Karpas-422 (cell line): Measurements from ENCODE around the gene SLC7A9. TPM values are rescaled to one million over a fixed set of nuclear protein-coding genes. Genes with fewer than 3 reads are reported as not detected.

Experiments
- DNase-seq: peaks from one replicate; pipeline ENCODE4 v3.0.0-alpha.2; 2015
- H2AFZ ChIP-seq: fragments of 200-600 bp; sonication (generic); 2 replicates; pipeline ENCODE4 v1.6.1; 2014; ENCODE audit warnings: antibody characterized with exemption, low read length, mixed read lengths
- H3K27ac ChIP-seq: fragments of 200-600 bp; sonication (generic); 2 replicates; pipeline ENCODE4 v1.5.1; 2014; ENCODE audit warnings: mild to moderate bottlenecking, low read length, moderate library complexity
- H3K27me3 ChIP-seq: fragments of 200-600 bp; sonication (generic); 2 replicates; pipeline ENCODE4 v1.6.1; 2014; ENCODE audit warnings: low read length, mixed read lengths
- H3K36me3 ChIP-seq: fragments of 200-600 bp; sonication (generic); 2 replicates; pipeline ENCODE4 v1.6.1; 2014; ENCODE audit warnings: low read length, mixed read lengths; ENCODE audit not compliant: insufficient read depth
- H3K4me1 ChIP-seq: fragments of 200-600 bp; sonication (generic); 2 replicates; pipeline ENCODE4 v1.6.1; 2014; ENCODE audit warnings: mild to moderate bottlenecking, low read length, mixed read lengths
- H3K4me2 ChIP-seq: fragments of 200-600 bp; sonication (generic); 2 replicates; pipeline ENCODE4 v1.6.1; 2014; ENCODE audit warnings: low read length, low read depth, mild to moderate bottlenecking; ENCODE audit not compliant: poor library complexity, severe bottlenecking
- H3K4me3 ChIP-seq: fragments of 200-600 bp; sonication (generic); 2 replicates; pipeline ENCODE4 v1.5.1; 2014; ENCODE audit warnings: mild to moderate bottlenecking, antibody characterized with exemption, low read length, mixed read lengths
- H3K79me2 ChIP-seq: fragments of 200-600 bp; sonication (generic); 2 replicates; pipeline ENCODE4 v1.6.1; 2014; ENCODE audit warnings: mild to moderate bottlenecking, low read length, mixed read lengths
- H3K9ac ChIP-seq: fragments of 200-600 bp; sonication (generic); 2 replicates; pipeline ENCODE4 v1.6.0; 2014; ENCODE audit warnings: low read length
- H3K9me2 ChIP-seq: fragments of 200-600 bp; sonication (generic), shearing (Covaris generic); replicated peaks from 2 replicates; pipeline ENCODE4 v1.6.0; 2014; ENCODE audit warnings: mild to moderate bottlenecking, low read length, moderate library complexity; ENCODE audit not compliant: insufficient read depth
- H3K9me3 ChIP-seq: fragments of 300-700, 200-600 bp; sonication (generic); 2 replicates; pipeline ENCODE4 v1.6.1; 2014; ENCODE audit warnings: low read length, mixed read lengths
- H4K20me1 ChIP-seq: fragments of 200-600 bp; sonication (generic); 2 replicates; pipeline ENCODE4 v1.6.1; 2014; ENCODE audit warnings: mild to moderate bottlenecking, antibody characterized with exemption, low read length, low read depth; ENCODE audit not compliant: insufficient read depth
- total RNA-seq: library from RNA; depleted of rRNA; stranded (reverse); fragments of >200 nt; shearing (Covaris generic); gene quantifications from 2 replicates; pipeline ENCODE4 v1.2.3, GENCODE V29; 2014; ENCODE audit warnings: low replicate concordance; rRNA removed

SLC7A9 gene
- total RNA-seq, result not detected in 2 replicates

- Histone ChIP-seq H3K4me3 (no peak within 1 kb of the TSS), H3K9ac (no peak within 1 kb of the TSS), H3K4me2 (no peak within 1 kb of the TSS), H3K9me3 (no peaks in the 10 kb centered on the region), H4K20me1 (no peaks in the 10 kb centered on the region), H3K36me3 (no peaks in the 10 kb centered on the region), H3K27ac (no peak within 1 kb of the TSS), H3K27me3 (no peaks in the 10 kb centered on the region), H3K79me2 (no peaks in the 10 kb centered on the region), H3K4me1 (peaks cover 4% of the 10 kb centered on the region), H2AFZ (no peak within 1 kb of the TSS), H3K9me2 (no peaks in the 10 kb centered on the region)
- DNase-seq, result no peak
Observed at GRCh38 chr19:32869369-32869965, at the start of gene SLC7A9. Gene SLC7A9, minus strand, starts transcription at chr19:32869767. Its CDS starts 1,233 bp downstream, at chr19:32868534.

DNA sequence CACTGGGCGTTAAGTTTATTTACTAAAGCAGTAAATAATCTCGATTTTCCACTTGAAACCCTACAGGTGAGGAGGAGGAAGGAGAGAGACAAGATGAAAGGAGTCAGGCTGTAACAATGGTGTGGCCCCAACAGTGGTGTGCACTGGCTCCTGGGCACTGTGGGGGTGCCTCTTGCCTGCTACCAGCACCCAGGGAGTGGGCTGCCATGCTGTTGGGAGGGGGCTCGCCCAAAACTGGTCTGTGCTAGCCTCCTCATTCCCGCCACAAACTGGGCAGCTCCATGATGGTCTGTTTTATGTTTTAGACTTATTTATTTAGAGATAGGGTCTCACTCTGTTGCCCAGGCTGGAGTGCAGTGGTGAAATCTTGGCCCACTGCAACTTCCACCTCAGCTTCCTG lies 49.8 kb upstream of the SLC7A9 start:
- Histone ChIP-seq H3K4me1 (no peaks in the 10 kb centered on the region), H3K27me3 (no peaks in the 10 kb centered on the region), H2AFZ (no peak overlapping the region), H3K9ac (no peak overlapping the region), H3K36me3 (no peaks in the 10 kb centered on the region), H3K27ac (no peak overlapping the region), H3K9me3 (no peaks in the 10 kb centered on the region), H3K79me2 (no peaks in the 10 kb centered on the region), H4K20me1 (no peaks in the 10 kb centered on the region), H3K4me3 (no peak overlapping the region), H3K9me2 (no peaks in the 10 kb centered on the region), H3K4me2 (no peak overlapping the region)
- DNase-seq, result no peak

DNA sequence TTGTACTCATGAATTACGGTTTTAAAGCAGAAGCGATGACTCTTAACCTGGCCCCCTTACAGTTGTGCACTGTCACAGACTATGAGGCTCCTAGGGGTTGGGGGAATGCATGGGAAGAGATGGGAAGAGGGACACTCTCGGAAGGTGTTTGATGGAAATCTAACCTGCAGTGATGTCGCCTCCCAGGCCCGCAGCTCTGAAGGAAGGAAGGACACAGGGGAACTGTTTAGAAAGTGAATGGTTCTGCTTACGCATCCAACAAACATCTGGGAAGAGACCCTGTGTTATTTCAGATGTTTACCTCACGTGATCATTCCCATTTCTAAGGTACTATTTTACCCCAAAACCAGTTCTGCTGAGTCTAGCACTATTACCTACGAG lies 48.0 kb upstream of the SLC7A9 start:
- no peaks in the 10 kb centered on the region for H3K36me3 ChIP-seq
- no peak overlapping the region for H2AFZ ChIP-seq
- no peaks in the 10 kb centered on the region for H3K4me1 ChIP-seq
- H3K27me3 ChIP-seq, result no peaks in the 10 kb centered on the region
- H3K27ac ChIP-seq, result no peak overlapping the region
- DNase-seq, result no peak
- H3K9me3 ChIP-seq, result no peaks in the 10 kb centered on the region
- no peak overlapping the region for H3K4me3 ChIP-seq
- no peak overlapping the region for H3K9ac ChIP-seq
- H3K4me2 ChIP-seq, result no peak overlapping the region
- H3K9me2 ChIP-seq, result no peaks in the 10 kb centered on the region
- H3K79me2 ChIP-seq, result no peaks in the 10 kb centered on the region
- no peaks in the 10 kb centered on the region for H4K20me1 ChIP-seq

- DNase-seq, result no peak
- Histone ChIP-seq H3K9me3 (no peaks in the 10 kb centered on the region), H4K20me1 (no peaks in the 10 kb centered on the region), H3K9ac (no peak overlapping the region), H3K4me1 (no peaks in the 10 kb centered on the region), H3K36me3 (no peaks in the 10 kb centered on the region), H3K9me2 (no peaks in the 10 kb centered on the region), H3K27ac (no peak overlapping the region), H3K4me3 (no peak overlapping the region), H3K4me2 (no peak overlapping the region), H3K79me2 (no peaks in the 10 kb centered on the region), H2AFZ (no peak overlapping the region), H3K27me3 (no peaks in the 10 kb centered on the region)
Observed at GRCh38 chr19:32916969-32917615, 47.5 kb upstream of the SLC7A9 start.

DNA sequence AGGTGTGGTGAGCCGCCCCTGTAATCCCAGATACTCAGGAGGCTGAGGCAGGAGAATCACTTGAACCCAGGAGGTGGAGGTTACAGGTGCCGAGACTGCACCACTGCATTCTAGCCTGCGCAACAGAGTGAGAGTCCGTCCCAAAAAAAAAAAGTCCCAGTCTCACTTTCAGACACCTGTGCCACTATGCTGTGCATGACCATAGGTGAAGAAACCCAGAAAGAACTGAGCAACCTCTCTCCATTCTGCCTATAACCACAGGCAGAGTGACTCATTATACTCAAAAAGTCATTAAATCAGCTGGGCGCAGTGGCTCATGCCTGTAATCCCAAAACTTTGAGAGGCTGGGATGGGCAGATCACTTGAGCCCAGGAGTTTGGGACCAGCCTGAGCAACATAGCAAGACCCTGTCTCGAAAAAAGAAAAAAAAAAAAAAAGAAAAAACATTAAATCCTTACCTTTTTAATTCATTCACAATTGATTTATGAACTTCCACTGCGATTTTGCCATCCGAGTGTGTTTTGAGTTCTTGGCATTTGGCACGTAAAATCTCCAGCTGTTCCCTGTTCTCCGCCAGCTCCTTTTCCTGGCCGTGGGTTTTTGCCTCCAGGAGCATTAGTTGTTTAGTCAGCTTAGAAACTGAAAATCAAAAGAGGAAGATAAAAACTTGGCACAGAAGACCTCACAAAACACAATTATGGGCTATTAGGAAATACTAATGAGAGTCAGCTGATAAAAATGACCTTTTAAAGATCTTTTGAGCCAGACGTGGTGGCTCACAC lies 45.5 kb upstream of the SLC7A9 start:
- Histone ChIP-seq H3K9ac (no peak overlapping the region), H3K4me1 (no peaks in the 10 kb centered on the region), H4K20me1 (no peaks in the 10 kb centered on the region), H3K79me2 (no peaks in the 10 kb centered on the region), H3K27me3 (no peaks in the 10 kb centered on the region), H3K9me3 (no peaks in the 10 kb centered on the region), H3K9me2 (no peaks in the 10 kb centered on the region), H2AFZ (no peak overlapping the region), H3K4me2 (no peak overlapping the region), H3K4me3 (no peak overlapping the region), H3K27ac (no peak overlapping the region), H3K36me3 (no peaks in the 10 kb centered on the region)
- DNase-seq, result no peak

GRCh38 chr19:32911467-32911866 lies 41.9 kb upstream of the SLC7A9 start:
- no peak for DNase-seq
- Histone ChIP-seq H3K79me2 (no peaks in the 10 kb centered on the region), H3K36me3 (no peaks in the 10 kb centered on the region), H3K9me2 (no peaks in the 10 kb centered on the region), H2AFZ (no peak overlapping the region), H3K4me1 (no peaks in the 10 kb centered on the region), H3K4me3 (no peak overlapping the region), H3K27me3 (no peaks in the 10 kb centered on the region), H3K27ac (no peak overlapping the region), H4K20me1 (no peaks in the 10 kb centered on the region), H3K9ac (no peak overlapping the region), H3K4me2 (no peak overlapping the region), H3K9me3 (no peaks in the 10 kb centered on the region)

GRCh38 chr19:32910874-32911273 lies 41.3 kb upstream of the SLC7A9 start:
- no peak overlapping the region for H3K4me3 ChIP-seq
- no peaks in the 10 kb centered on the region for H3K79me2 ChIP-seq
- H2AFZ ChIP-seq, result no peak overlapping the region
- no peak overlapping the region for H3K4me2 ChIP-seq
- no peaks in the 10 kb centered on the region for H4K20me1 ChIP-seq
- H3K9me3 ChIP-seq, result no peaks in the 10 kb centered on the region
- no peak for DNase-seq
- H3K9ac ChIP-seq, result no peak overlapping the region
- H3K9me2 ChIP-seq, result no peaks in the 10 kb centered on the region
- no peaks in the 10 kb centered on the region for H3K36me3 ChIP-seq
- H3K4me1 ChIP-seq, result no peaks in the 10 kb centered on the region
- no peak overlapping the region for H3K27ac ChIP-seq
- no peaks in the 10 kb centered on the region for H3K27me3 ChIP-seq

DNA sequence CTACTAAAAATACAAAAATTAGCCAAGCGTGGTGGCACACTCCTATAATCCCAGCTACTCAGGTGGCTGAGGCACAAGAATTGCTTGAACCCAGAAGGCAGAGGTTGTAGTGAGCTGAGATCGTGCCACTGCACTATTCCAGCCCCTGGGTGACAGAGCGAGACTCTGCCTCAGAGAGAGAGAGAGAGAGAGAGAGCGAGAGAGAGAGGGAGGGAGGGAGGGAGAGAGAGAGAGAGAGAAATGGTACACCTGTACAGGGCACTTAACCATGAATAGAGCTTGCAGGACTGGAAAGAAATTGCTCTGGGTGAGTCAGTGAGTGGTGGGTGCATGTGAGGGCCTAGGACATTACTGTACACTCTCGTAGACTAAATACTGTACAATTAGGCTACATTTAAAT lies 40.5 kb upstream of the SLC7A9 start:
- H3K79me2 ChIP-seq, result no peaks in the 10 kb centered on the region
- H3K4me2 ChIP-seq, result no peak overlapping the region
- H3K27ac ChIP-seq, result no peak overlapping the region
- no peak for DNase-seq
- no peak overlapping the region for H3K4me3 ChIP-seq
- no peaks in the 10 kb centered on the region for H3K9me2 ChIP-seq
- no peaks in the 10 kb centered on the region for H4K20me1 ChIP-seq
- no peaks in the 10 kb centered on the region for H3K36me3 ChIP-seq
- H3K9me3 ChIP-seq, result no peaks in the 10 kb centered on the region
- H3K4me1 ChIP-seq, result no peaks in the 10 kb centered on the region
- no peaks in the 10 kb centered on the region for H3K27me3 ChIP-seq
- H2AFZ ChIP-seq, result no peak overlapping the region
- H3K9ac ChIP-seq, result no peak overlapping the region
